Natural killer cell (primary cell): Measurements from ENCODE around the gene LAPTM5. TPM values are rescaled to one million over a fixed set of nuclear protein-coding genes. Genes with fewer than 3 reads are reported as not detected.

Experiments
- ATAC-seq, 3 donors: fragments of 150-1000 bp in 2 of 3; fragments of 200-7000 bp in 1 of 3; cut with Tn5 transposase; 1 replicate in 1 of 3; 2 replicates in 2 of 3; pipeline ENCODE4 v1.10.0; 2021; ENCODE audit warnings: mild to moderate bottlenecking in 2 of 3, moderate library complexity in 2 of 3
- DNase-seq, 2 donors: peaks; one replicate each; pipeline versions ENCODE4 v3.0.0 to v3.0.0-alpha.2; 2013 to 2021; ENCODE audit warnings: mixed read lengths in 1 of 2
- H3K27ac ChIP-seq: one replicate; pipeline ENCODE4 v1.5.1; 2013; ENCODE audit warnings: mild to moderate bottlenecking, low read length
- H3K27me3 ChIP-seq: one replicate; pipeline ENCODE4 v1.6.1; 2013; ENCODE audit warnings: low read length; ENCODE audit not compliant: control insufficient read depth, insufficient read depth
- H3K36me3 ChIP-seq: one replicate; pipeline ENCODE4 v1.6.1; 2013; ENCODE audit warnings: low read length; ENCODE audit not compliant: control insufficient read depth, insufficient read depth
- H3K4me1 ChIP-seq: one replicate; pipeline ENCODE4 v1.6.1; 2013; ENCODE audit warnings: low read length; ENCODE audit not compliant: control insufficient read depth, insufficient read depth
- H3K4me3 ChIP-seq: one replicate; pipeline ENCODE4 v1.5.1; 2013; ENCODE audit warnings: low read length
- H3K9me3 ChIP-seq: one replicate; pipeline ENCODE4 v1.6.1; 2013; ENCODE audit warnings: low read length; ENCODE audit not compliant: control insufficient read depth, insufficient read depth
- H3K27ac Mint-ChIP-seq, 2 donors: one replicate each; pipeline ENCODE4 v1.8.0; 2022; ENCODE audit warnings: mild to moderate bottlenecking in 2 of 2, mixed read lengths in 2 of 2, moderate library complexity in 1 of 2
- H3K27me3 Mint-ChIP-seq, 2 donors: one replicate each; pipeline ENCODE4 v1.8.0; 2022; ENCODE audit warnings: low read depth in 2 of 2, mixed read lengths in 2 of 2
- H3K36me3 Mint-ChIP-seq: one replicate; pipeline ENCODE4 v1.8.0; 2022; ENCODE audit warnings: mixed read lengths
- H3K4me1 Mint-ChIP-seq, 2 donors: one replicate each; pipeline ENCODE4 v1.8.0; 2022; ENCODE audit warnings: mixed read lengths in 2 of 2
- H3K4me3 Mint-ChIP-seq: one replicate; pipeline ENCODE4 v1.8.0; 2022; ENCODE audit warnings: mild to moderate bottlenecking, moderate library complexity, mixed read lengths
- H3K9me3 Mint-ChIP-seq, 2 donors: one replicate each; pipeline ENCODE4 v1.8.0; 2022; ENCODE audit warnings: mixed read lengths in 2 of 2
- WGBS: methylation state at CpG from one replicate; pipeline ENCODE4 v1.1.7; 2013; ENCODE audit warnings: missing lambda C conversion rate; ENCODE audit not compliant: insufficient coverage; 5-methylcytosine and 5-hydroxymethylcytosine counted together
- intact Hi-C: fragments of 100-400 bp; cut with micrococcal nuclease; formaldehyde crosslinking; loops from one replicate; pipeline ENCODE4 v1.14.2; 2022
- total RNA-seq, 4 donors: library from RNA; stranded (reverse); fragments of 120-200 nt in 1 of 4; gene quantifications; one replicate each; pipeline versions ENCODE4 v1.2.3 to v1.2.4, GENCODE V29; 2013 to 2022
- TF ChIP-seq, protein P1 (sequence below): fragments of 200-600 bp; IDR thresholded peaks from one replicate; pipeline ENCODE4 v1.8.0; 2022; ENCODE audit warnings: antibody characterized with exemption

LAPTM5 gene
- total RNA-seq, 3 donors from 2014 or later (not counting 1 experiment from before 2014, with no cell fraction given), result 520 to 674 (median 533) TPM

DNA sequence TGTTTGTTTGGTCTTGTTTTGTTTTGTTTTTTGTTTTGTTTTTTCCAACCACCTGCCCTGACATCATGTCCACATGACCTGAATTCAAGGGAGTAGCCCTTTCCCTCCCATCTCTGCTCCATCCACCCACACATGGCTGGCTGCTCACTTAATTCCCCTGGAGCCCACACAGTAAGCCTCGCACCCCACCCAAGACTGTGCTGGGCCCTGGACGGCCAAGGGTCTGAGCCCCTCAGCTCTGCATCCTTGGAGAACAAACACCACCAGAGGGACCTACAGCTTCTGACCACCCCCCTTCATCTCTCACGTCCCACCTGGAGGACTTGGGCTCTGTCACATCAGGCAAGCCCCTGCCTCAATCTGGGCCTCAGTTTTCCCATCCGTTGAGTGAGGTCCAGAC is 73.3 kb downstream of the LAPTM5 start:
- Mint-ChIP-seq H3K27ac (no peak overlapping the region), H3K36me3 (no peaks in the 10 kb centered on the region), H3K27me3 (peaks cover 48 to 58% of the 10 kb centered on the region in 2 donors), H3K4me1 (peaks cover 9 to 10% of the 10 kb centered on the region in 2 donors), H3K4me3 (no peak overlapping the region), H3K9me3 (no peaks in the 10 kb centered on the region)
- DNase-seq, result no peak
- H3K4me1 ChIP-seq, result peaks cover 12% of the 10 kb centered on the region
- no peaks in the 10 kb centered on the region for H3K9me3 ChIP-seq
- ATAC-seq, result no peak
- no peak overlapping the region for H3K4me3 ChIP-seq
- no peak overlapping the region for H3K27ac ChIP-seq
- peaks cover 26% of the 10 kb centered on the region for H3K27me3 ChIP-seq
- WGBS, result 83% methylated on average over 4 of the region's 4 CpGs
- no peaks in the 10 kb centered on the region for H3K36me3 ChIP-seq
- intact Hi-C loops, result no loop called here
- TF ChIP-seq, protein P1, sequence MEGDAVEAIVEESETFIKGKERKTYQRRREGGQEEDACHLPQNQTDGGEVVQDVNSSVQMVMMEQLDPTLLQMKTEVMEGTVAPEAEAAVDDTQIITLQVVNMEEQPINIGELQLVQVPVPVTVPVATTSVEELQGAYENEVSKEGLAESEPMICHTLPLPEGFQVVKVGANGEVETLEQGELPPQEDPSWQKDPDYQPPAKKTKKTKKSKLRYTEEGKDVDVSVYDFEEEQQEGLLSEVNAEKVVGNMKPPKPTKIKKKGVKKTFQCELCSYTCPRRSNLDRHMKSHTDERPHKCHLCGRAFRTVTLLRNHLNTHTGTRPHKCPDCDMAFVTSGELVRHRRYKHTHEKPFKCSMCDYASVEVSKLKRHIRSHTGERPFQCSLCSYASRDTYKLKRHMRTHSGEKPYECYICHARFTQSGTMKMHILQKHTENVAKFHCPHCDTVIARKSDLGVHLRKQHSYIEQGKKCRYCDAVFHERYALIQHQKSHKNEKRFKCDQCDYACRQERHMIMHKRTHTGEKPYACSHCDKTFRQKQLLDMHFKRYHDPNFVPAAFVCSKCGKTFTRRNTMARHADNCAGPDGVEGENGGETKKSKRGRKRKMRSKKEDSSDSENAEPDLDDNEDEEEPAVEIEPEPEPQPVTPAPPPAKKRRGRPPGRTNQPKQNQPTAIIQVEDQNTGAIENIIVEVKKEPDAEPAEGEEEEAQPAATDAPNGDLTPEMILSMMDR, result no peak

DNA sequence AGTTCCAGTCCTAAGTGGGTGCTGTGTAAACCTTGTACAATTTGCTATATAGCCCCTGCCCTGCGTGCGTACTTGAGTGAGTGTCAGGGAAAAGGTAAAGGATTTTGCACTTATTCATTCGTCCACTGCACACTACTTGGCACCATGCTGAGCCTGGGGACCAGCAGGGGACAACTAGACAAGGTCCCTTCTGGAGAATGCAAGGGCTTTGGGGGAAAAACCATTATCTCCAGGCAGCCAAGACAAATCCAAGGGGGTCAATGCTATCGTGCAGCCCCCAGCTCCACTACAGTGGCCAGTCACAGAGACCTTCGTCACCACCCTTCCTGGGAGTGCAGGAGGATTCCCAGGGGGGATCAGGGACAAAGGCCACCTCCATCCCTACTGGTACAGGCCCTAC is 73.9 kb downstream of the LAPTM5 start:
- H3K4me3 Mint-ChIP-seq, result no peak overlapping the region
- H3K9me3 Mint-ChIP-seq, result no peaks in the 10 kb centered on the region
- Histone ChIP-seq H3K9me3 (no peaks in the 10 kb centered on the region), H3K27ac (no peak overlapping the region), H3K36me3 (no peaks in the 10 kb centered on the region), H3K4me1 (peaks cover 12% of the 10 kb centered on the region), H3K27me3 (peaks cover 26% of the 10 kb centered on the region), H3K4me3 (no peak overlapping the region)
- H3K27me3 Mint-ChIP-seq, result peaks cover 45 to 58% of the 10 kb centered on the region in 2 donors
- intact Hi-C loops, result no loop called here
- no peaks in the 10 kb centered on the region for H3K36me3 Mint-ChIP-seq
- 82% methylated on average over 5 of the region's 5 CpGs for WGBS
- DNase-seq (no peak), ATAC-seq (no peak)
- H3K4me1 Mint-ChIP-seq, result peaks cover 9 to 10% of the 10 kb centered on the region in 2 donors
- TF ChIP-seq, protein P1, result no peak
- no peak overlapping the region for H3K27ac Mint-ChIP-seq

Other genes starting within 250 kb of the LAPTM5 start
- gene MATN1, start 34.2 kb downstream of the LAPTM5 start, total RNA-seq, result 1 to 10 TPM in 2 of 3 donors, under 1 TPM in 1; 0.93 to 1.7 (median 1.2) TPM
- under 1 TPM in 2 of 3 donors, not detected in 1; 0.33 to 0.63 TPM for gene SDC3, start 151.0 kb upstream of the LAPTM5 start, total RNA-seq